HG02678 (cell line): ENCODE data around the gene VPS26A.

ENCODE experiments used
- ATAC-seq: cut with Tn5 transposase; IDR thresholded peaks from one replicate; pipeline ENCODE4 v1.9.1; 2021; ENCODE audit warnings: mild to moderate bottlenecking, moderate library complexity; ENCODE audit not compliant: unreplicated experiment

VPS26A gene

GRCh38 chr10:69218831-69219230 is 94.9 kb downstream of the VPS26A start:
- ATAC-seq = no peak

DNA sequence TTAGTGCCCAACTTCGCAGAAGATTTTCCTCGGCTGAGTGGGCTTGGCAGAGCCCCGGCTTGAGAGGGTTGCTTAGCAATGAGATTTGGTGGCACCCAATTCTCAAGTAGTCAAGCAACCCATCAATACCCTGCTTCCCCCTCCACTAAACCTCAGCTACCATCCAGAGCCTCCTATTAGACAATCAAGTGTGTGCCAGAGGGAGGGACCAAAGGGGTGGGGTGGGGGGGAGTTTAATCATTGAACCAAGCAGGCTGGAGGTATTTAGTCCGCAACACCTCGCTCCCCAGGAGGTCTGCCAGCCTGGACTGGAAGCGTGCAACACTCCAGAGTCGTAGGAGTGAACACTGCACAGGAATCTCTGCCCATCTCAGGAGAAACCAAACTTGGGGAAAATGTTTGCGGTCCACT is 96.1 kb downstream of the VPS26A start, which contains the start of gene HKDC1:
Gene HKDC1, plus strand, starts transcription at position 292 of the 411 bp plus-strand sequence. Its CDS starts 104 bp downstream, at position 396.
- ATAC-seq = no peak

- ATAC-seq = no peak
Measured at GRCh38 chr10:69220507-69220906, 96.5 kb downstream of the VPS26A start.
